Esophagus (tissue), 2 donors: Measurements from ENCODE around the gene SLC30A7. TPM values are rescaled to one million over a fixed set of nuclear protein-coding genes. Genes with fewer than 3 reads are reported as not detected.
A peak's percentile ranks its signal among the peaks of the same experiment; 100 is the strongest.

Source experiments
- H3K27ac ChIP-seq, 2 donors: one replicate each; pipeline ENCODE4 v1.5.1; 2013; ENCODE audit warnings: low read depth in 2 of 2, mild to moderate bottlenecking in 2 of 2, inconsistent platforms in 1 of 2, low read length in 1 of 2, moderate library complexity in 1 of 2
- H3K27me3 ChIP-seq, 2 donors: one replicate each; pipeline ENCODE4 v1.6.1; 2013; ENCODE audit warnings: low read length in 2 of 2, control low read depth in 1 of 2, mild to moderate bottlenecking in 1 of 2; ENCODE audit not compliant: insufficient read depth in 2 of 2, control insufficient read depth in 1 of 2
- H3K36me3 ChIP-seq, 2 donors: one replicate each; pipeline ENCODE4 v1.6.1; 2013; ENCODE audit warnings: low read length in 1 of 2; ENCODE audit not compliant: control insufficient read depth in 2 of 2, insufficient read depth in 2 of 2
- H3K4me1 ChIP-seq, 2 donors: one replicate each; pipeline ENCODE4 v1.6.1; 2013; ENCODE audit warnings: low read length in 1 of 2; ENCODE audit not compliant: control insufficient read depth in 2 of 2, insufficient read depth in 2 of 2
- H3K4me3 ChIP-seq, 2 donors: one replicate each; pipeline ENCODE4 v1.5.1; 2013; ENCODE audit warnings: low read length in 2 of 2, mild to moderate bottlenecking in 2 of 2, low read depth in 1 of 2, moderate library complexity in 1 of 2
- H3K9me3 ChIP-seq, 2 donors: one replicate each; pipeline ENCODE4 v1.6.1; 2013; ENCODE audit warnings: mild to moderate bottlenecking in 2 of 2, low read depth in 1 of 2, low read length in 1 of 2, moderate library complexity in 1 of 2; ENCODE audit not compliant: control insufficient read depth in 2 of 2, insufficient read depth in 1 of 2
- WGBS, 2 donors: extraction: QIAGEN DNeasy Blood & Tissue Kit; methylation state at CpG; one replicate each; pipeline ENCODE4 v1.1.7; 2013; 5-methylcytosine and 5-hydroxymethylcytosine counted together
- polyA plus RNA-seq, 2 donors: library from polyadenylated mRNA; stranded (reverse); fragments of 200-250 nt; gene quantifications; one replicate each; pipeline ENCODE4 v1.2.3, GENCODE V29; 2013
- donor health status: healthy with polysubstance abuse.
- donor health status: Bipolar disorder and iron deficiency.

SLC30A7 gene
- polyA plus RNA-seq, 2 donors: 2.2 to 2.8 TPM

GRCh38 chr1:101025657-101026429, 130.0 kb downstream of the SLC30A7 start, which contains the start of gene DPH5:
TSS of gene DPH5 (minus strand) at chr1:101025784. CDS start at chr1:101025443, 341 bp downstream.
- H3K4me3 ChIP-seq: peak within 1 kb of the TSS; percentile 69 to 73
- H3K27me3 ChIP-seq: no peaks in the 10 kb centered on the region
- H3K27ac ChIP-seq: peak within 1 kb of the TSS; percentile 81 to 83
- H3K9me3 ChIP-seq: no peaks in the 10 kb centered on the region
- H3K36me3 ChIP-seq: no peaks in the 10 kb centered on the region
- WGBS, 2 donors: 0 to 1% methylated on average over 37 of the region's 37 CpGs
- H3K4me1 ChIP-seq: no peaks in the 10 kb centered on the region

- Histone ChIP-seq H3K9me3 (no peaks in the 10 kb centered on the region), H3K36me3 (no peaks in the 10 kb centered on the region), H3K27ac (peak overlapping the region in 1 of 2 donors; percentile 83), H3K4me3 (peak overlapping the region; percentile 69 to 73), H3K27me3 (no peaks in the 10 kb centered on the region), H3K4me1 (no peaks in the 10 kb centered on the region)
- 35 to 39% methylated on average over 5 of the region's 5 CpGs for WGBS, 2 donors
These were observed 130.5 kb downstream of the SLC30A7 start for GRCh38 chr1:101026430-101026788.

- H3K4me1 ChIP-seq: no peaks in the 10 kb centered on the region
- no peak overlapping the region for H3K4me3 ChIP-seq
- WGBS, 2 donors: 91 to 92% methylated on average over 6 of the region's 6 CpGs
These were observed 131.4 kb downstream of the SLC30A7 start for GRCh38 chr1:101027194-101027772.

GRCh38 chr1:101028466-101028865, 132.6 kb downstream of the SLC30A7 start:
- Histone ChIP-seq H3K27me3 (no peaks in the 10 kb centered on the region), H3K4me1 (no peaks in the 10 kb centered on the region), H3K27ac (no peak overlapping the region), H3K36me3 (no peaks in the 10 kb centered on the region), H3K4me3 (no peak overlapping the region), H3K9me3 (no peaks in the 10 kb centered on the region)
- 69 to 79% methylated on average over 2 of the region's 2 CpGs for WGBS, 2 donors

More at GRCh38 chr1:101027194-101027772, 131.4 kb downstream of the SLC30A7 start:
- no peak overlapping the region for H3K27ac ChIP-seq
- H3K36me3 ChIP-seq: no peaks in the 10 kb centered on the region
- no peaks in the 10 kb centered on the region for H3K9me3 ChIP-seq
- no peaks in the 10 kb centered on the region for H3K27me3 ChIP-seq

GRCh38 chr1:101029184-101029583, 133.3 kb downstream of the SLC30A7 start:
- WGBS, 2 donors: 85 to 87% methylated on average over 1 of the region's 1 CpG
- Histone ChIP-seq H3K9me3 (no peaks in the 10 kb centered on the region), H3K4me3 (no peak overlapping the region), H3K27ac (no peak overlapping the region), H3K36me3 (no peaks in the 10 kb centered on the region), H3K4me1 (no peaks in the 10 kb centered on the region), H3K27me3 (no peaks in the 10 kb centered on the region)

GRCh38 chr1:101030881-101031280, 135.0 kb downstream of the SLC30A7 start:
- H3K36me3 ChIP-seq: no peaks in the 10 kb centered on the region
- H3K9me3 ChIP-seq: no peaks in the 10 kb centered on the region
- H3K27me3 ChIP-seq: no peaks in the 10 kb centered on the region
- H3K4me1 ChIP-seq: no peaks in the 10 kb centered on the region
- no peak overlapping the region for H3K4me3 ChIP-seq
- 89 to 94% methylated on average over 4 of the region's 4 CpGs for WGBS, 2 donors
- H3K27ac ChIP-seq: no peak overlapping the region

Other genes with a start within 250 kb of the SLC30A7 start
- under 1 TPM; 0.47 to 0.68 TPM for gene VCAM1, start 176.3 kb upstream of the SLC30A7 start, polyA plus RNA-seq
- 1 to 10 TPM; 2.6 to 3.7 TPM for gene EXTL2, start 1.2 kb upstream of the SLC30A7 start, polyA plus RNA-seq
- 10 to 100 TPM; 18.3 to 19.5 TPM for gene DPH5, start 129.7 kb downstream of the SLC30A7 start, polyA plus RNA-seq